Esophagus muscularis mucosa (tissue), 3 donors: ENCODE measurements around the gene TAF6L.

Source experiments
- CTCF ChIP-seq, 3 experiments: fragments of 200-600 bp in 2 of 3; fragments of 450-650 bp in 1 of 3; sonication (generic) in 2 of 3; IDR thresholded peaks; one replicate each; pipeline ENCODE4 v1.5.1; 2017 to 2019; ENCODE audit warnings: antibody characterized with exemption in 3 of 3, mild to moderate bottlenecking in 2 of 3, moderate library complexity in 1 of 3
- EP300 ChIP-seq: sonication (generic); formaldehyde crosslinking; IDR thresholded peaks from one replicate; pipeline ENCODE4 v1.6.1; 2017; ENCODE audit warnings: antibody characterized with exemption

DNA sequence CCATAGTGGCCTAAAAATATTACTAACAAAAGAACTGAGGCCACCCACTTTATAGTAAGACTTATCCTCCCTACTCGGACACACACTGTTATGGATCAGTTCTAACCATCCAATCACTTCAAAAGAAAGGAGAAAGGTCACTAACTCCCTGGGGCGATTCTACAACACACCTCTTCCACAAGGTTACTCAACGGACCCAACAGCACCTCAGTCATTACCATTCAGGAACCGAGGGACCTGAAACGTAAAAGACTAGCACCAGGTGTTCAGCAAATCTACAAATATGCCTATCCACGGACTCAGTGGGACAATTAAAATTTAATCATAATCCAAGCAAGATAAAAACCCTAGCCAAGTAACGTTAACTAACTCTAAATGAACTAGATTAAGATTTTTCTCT lies 45.5 kb upstream of the TAF6L start:
- TF ChIP-seq CTCF (IDR thresholded peaks at IDR 0.05) (no peak), EP300 (no peak)
